GM12878 (cell line): ENCODE results near the gene C4BPB. TPM values are rescaled to one million over a fixed set of nuclear protein-coding genes. Genes with fewer than 3 reads are reported as not detected.

Experiments
- BCL11A ChIP-seq: IDR thresholded peaks from 2 replicates; pipeline ENCODE4 v1.6.1; 2011; ENCODE audit warnings: low read depth, low read length
- CBFB ChIP-seq: IDR thresholded peaks from 2 replicates; pipeline ENCODE4 v1.6.1; 2016; ENCODE audit warnings: antibody characterized with exemption, low read depth
- EED ChIP-seq: sonication (generic); IDR thresholded peaks from 2 replicates; pipeline ENCODE4 v1.6.1; 2016; ENCODE audit warnings: antibody characterized with exemption, low read depth
- EGR1 ChIP-seq, 2 experiments: IDR thresholded peaks; 1 replicate in 1 of 2; 2 replicates in 1 of 2; pipeline ENCODE4 v1.6.1; 2011 to 2012; ENCODE audit warnings: low read depth in 2 of 2, low read length in 2 of 2, borderline replicate concordance in 1 of 2, mild to moderate bottlenecking in 1 of 2, moderate library complexity in 1 of 2
- ETV6 ChIP-seq, 2 experiments: fragments of 450-650 bp in 1 of 2; IDR thresholded peaks in 1 of 2; conservative IDR thresholded peaks in 1 of 2; 2 replicates each; pipeline ENCODE4 v1.6.1; 2014; ENCODE audit warnings: antibody characterized with exemption in 1 of 2, borderline replicate concordance in 1 of 2, low read depth in 1 of 2, mild to moderate bottlenecking in 1 of 2, moderate library complexity in 1 of 2
- FOXM1 ChIP-seq: IDR thresholded peaks from 2 replicates; pipeline ENCODE4 v1.6.1; 2012; ENCODE audit warnings: low read depth, mild to moderate bottlenecking, inconsistent platforms, low read length, moderate library complexity
- IKZF1 ChIP-seq: fragments of 450-650 bp; conservative IDR thresholded peaks from 2 replicates; pipeline ENCODE4 v1.6.1; 2017; ENCODE audit warnings: antibody characterized with exemption, mild to moderate bottlenecking
- IKZF2 ChIP-seq, 2 experiments: fragments of 450-650 bp; IDR thresholded peaks; 2 replicates each; pipeline ENCODE4 v1.6.1; 2017; ENCODE audit warnings: mild to moderate bottlenecking in 2 of 2, moderate library complexity in 2 of 2
- MTA3 ChIP-seq: IDR thresholded peaks from 2 replicates; pipeline ENCODE4 v1.6.1; 2012; ENCODE audit warnings: low read length, inconsistent platforms, borderline replicate concordance
- NR2F1 ChIP-seq: fragments of 450-650 bp; conservative IDR thresholded peaks from 2 replicates; pipeline ENCODE4 v1.6.1; 2017; ENCODE audit warnings: mild to moderate bottlenecking
- PAX5 ChIP-seq: IDR thresholded peaks from 2 replicates; pipeline ENCODE4 v1.6.1; 2011; ENCODE audit warnings: low read depth, low read length, borderline replicate concordance
- PML ChIP-seq: IDR thresholded peaks from 2 replicates; pipeline ENCODE4 v1.6.1; 2012; ENCODE audit warnings: low read length, inconsistent platforms
- RAD21 ChIP-seq: IDR thresholded peaks from 2 replicates; pipeline ENCODE4 v1.6.1; 2011; ENCODE audit warnings: mild to moderate bottlenecking, low read depth, low read length, moderate library complexity; ENCODE audit not compliant: insufficient read depth
- RFX5 ChIP-seq: IDR thresholded peaks from 2 replicates; pipeline ENCODE4 v1.6.1; 2011; ENCODE audit warnings: low read depth, low read length, improper control_type of control experiment
- TCF3 ChIP-seq: IDR thresholded peaks from 2 replicates; pipeline ENCODE4 v1.6.1; 2012; ENCODE audit warnings: low read depth, mild to moderate bottlenecking, low read length, borderline replicate concordance; ENCODE audit not compliant: insufficient read depth
- TCF7 ChIP-seq: IDR thresholded peaks from 2 replicates; pipeline ENCODE4 v1.6.1; 2014; ENCODE audit warnings: antibody characterized with exemption, borderline replicate concordance
- ZBED1 ChIP-seq: IDR thresholded peaks from 2 replicates; pipeline ENCODE4 v1.6.1; 2016; ENCODE audit warnings: borderline replicate concordance
- polyA plus RNA-seq, 11 experiments: library from polyadenylated mRNA; depleted of rRNA in 4 of 11; unstranded in 6 of 11; stranded (reverse) in 5 of 11; fragments of >200 nt; fragmentation: Nextera tagmentation in 4 of 11; fragmentation: Illumina TruSeq in 1 of 11; extraction: Ambion mirVana in 4 of 11; extraction: Trizol in 1 of 11; gene quantifications; 1 replicate in 1 of 11; 2 replicates in 10 of 11; pipeline versions ENCODE4 v1.2.1 to v1.2.3, GENCODE V29; 2011 to 2016; ENCODE audit warnings: inconsistent platforms in 2 of 11, missing spikeins in 2 of 11, low read depth in 1 of 11
- total RNA-seq, 4 experiments: library from RNA; depleted of rRNA in 3 of 4; stranded (reverse); fragments of >200 nt in 3 of 4; fragmentation: Illumina TruSeq in 1 of 4; extraction: Trizol in 1 of 4; gene quantifications; 2 replicates each; pipeline versions ENCODE4 v1.2.1 to v1.2.3, GENCODE V29; 2013 to 2021
- TF ChIP-seq, protein P1 (sequence below): fragments of 450-650 bp; IDR thresholded peaks from 2 replicates; pipeline ENCODE4 v1.6.1; 2017; ENCODE audit warnings: low read depth, mild to moderate bottlenecking, moderate library complexity
- TF ChIP-seq, protein P2 (sequence below): fragments of 450-650 bp; IDR thresholded peaks from 2 replicates; pipeline ENCODE4 v1.6.1; 2018; ENCODE audit warnings: borderline replicate concordance, mild to moderate bottlenecking; ENCODE audit not compliant: partially characterized antibody

The C4BPB gene
- total and polyA plus RNA-seq, 10 of the 15 experiments (the other 5 are each of a cell fraction or from before 2014, with no cell fraction given) = 0.31 to 1.2 (median 0.53) TPM; not detected in 1

- TF ChIP-seq, protein P1, sequence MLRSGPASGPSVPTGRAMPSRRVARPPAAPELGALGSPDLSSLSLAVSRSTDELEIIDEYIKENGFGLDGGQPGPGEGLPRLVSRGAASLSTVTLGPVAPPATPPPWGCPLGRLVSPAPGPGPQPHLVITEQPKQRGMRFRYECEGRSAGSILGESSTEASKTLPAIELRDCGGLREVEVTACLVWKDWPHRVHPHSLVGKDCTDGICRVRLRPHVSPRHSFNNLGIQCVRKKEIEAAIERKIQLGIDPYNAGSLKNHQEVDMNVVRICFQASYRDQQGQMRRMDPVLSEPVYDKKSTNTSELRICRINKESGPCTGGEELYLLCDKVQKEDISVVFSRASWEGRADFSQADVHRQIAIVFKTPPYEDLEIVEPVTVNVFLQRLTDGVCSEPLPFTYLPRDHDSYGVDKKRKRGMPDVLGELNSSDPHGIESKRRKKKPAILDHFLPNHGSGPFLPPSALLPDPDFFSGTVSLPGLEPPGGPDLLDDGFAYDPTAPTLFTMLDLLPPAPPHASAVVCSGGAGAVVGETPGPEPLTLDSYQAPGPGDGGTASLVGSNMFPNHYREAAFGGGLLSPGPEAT = peak; percentile 55; the same call in 1 of the 2 replicates
- TF ChIP-seq TCF3 = no peak
- TF ChIP-seq ZBED1 = peak; percentile 79; the same call in 1 of the 2 replicates
- TF ChIP-seq ETV6 (conservative IDR thresholded peaks at IDR 0.05 in 1 of 2, IDR thresholded peaks at IDR 0.05 in 1 of 2; ENCODE audit: borderline replicate concordance in 1 of 2, low read depth in 1 of 2) = peak in 1 of 2 experiments; percentile 75; a peak in 2 of 4 replicates
- peak; percentile 54; the same call in 1 of the 2 replicates for TF ChIP-seq PML
- TF ChIP-seq, protein P2, sequence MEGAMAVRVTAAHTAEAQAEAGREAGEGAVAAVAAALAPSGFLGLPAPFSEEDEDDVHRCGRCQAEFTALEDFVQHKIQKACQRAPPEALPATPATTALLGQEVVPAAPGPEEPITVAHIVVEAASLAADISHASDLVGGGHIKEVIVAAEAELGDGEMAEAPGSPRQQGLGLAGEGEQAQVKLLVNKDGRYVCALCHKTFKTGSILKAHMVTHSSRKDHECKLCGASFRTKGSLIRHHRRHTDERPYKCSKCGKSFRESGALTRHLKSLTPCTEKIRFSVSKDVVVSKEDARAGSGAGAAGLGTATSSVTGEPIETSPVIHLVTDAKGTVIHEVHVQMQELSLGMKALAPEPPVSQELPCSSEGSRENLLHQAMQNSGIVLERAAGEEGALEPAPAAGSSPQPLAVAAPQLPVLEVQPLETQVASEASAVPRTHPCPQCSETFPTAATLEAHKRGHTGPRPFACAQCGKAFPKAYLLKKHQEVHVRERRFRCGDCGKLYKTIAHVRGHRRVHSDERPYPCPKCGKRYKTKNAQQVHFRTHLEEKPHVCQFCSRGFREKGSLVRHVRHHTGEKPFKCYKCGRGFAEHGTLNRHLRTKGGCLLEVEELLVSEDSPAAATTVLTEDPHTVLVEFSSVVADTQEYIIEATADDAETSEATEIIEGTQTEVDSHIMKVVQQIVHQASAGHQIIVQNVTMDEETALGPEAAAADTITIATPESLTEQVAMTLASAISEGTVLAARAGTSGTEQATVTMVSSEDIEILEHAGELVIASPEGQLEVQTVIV = no peak
- TF ChIP-seq PAX5 = 0 out of 2 replicates have a peak, but pooled peaks have one; percentile 65
- peak; percentile 60 to 79; a peak in 3 of 4 replicates for TF ChIP-seq IKZF2 (IDR thresholded peaks at IDR 0.05)
- peak; percentile 84 for TF ChIP-seq TCF7
- TF ChIP-seq BCL11A = peak; percentile 78
- peak; percentile 62 for TF ChIP-seq IKZF1
- peak; percentile 90 for TF ChIP-seq EED
- TF ChIP-seq NR2F1 = peak; percentile 28; the same call in 1 of the 2 replicates
- TF ChIP-seq RFX5 = no peak
- TF ChIP-seq FOXM1 = peak; percentile 93; the same call in 1 of the 2 replicates
- TF ChIP-seq RAD21 = no peak
- TF ChIP-seq EGR1 (IDR thresholded peaks at IDR 0.05; ENCODE audit: borderline replicate concordance in 1 of 2, low read depth in 2 of 2, low read length in 2 of 2) = peak in 1 of 2 experiments; percentile 27; a peak in 1 of 3 replicates
- peak; percentile 63; the same call in 1 of the 2 replicates for TF ChIP-seq CBFB
- TF ChIP-seq MTA3 = peak; percentile 64; the same call in 1 of the 2 replicates
Measured at GRCh38 chr1:207097871-207098324, 9.2 kb downstream of the C4BPB start (continued).
